ENCODE results near the gene BIRC3.
"Not testable (repeated sequence)": the region's sequence is repeated elsewhere in the genome, so short reads cannot be mapped to it uniquely, and the experiment has no call there.

BIRC3 gene

GRCh38 chr11:102296757-102297156, 20.5 kb upstream of the BIRC3 start:
- DNase-seq, result not testable (repeated sequence)

DNA sequence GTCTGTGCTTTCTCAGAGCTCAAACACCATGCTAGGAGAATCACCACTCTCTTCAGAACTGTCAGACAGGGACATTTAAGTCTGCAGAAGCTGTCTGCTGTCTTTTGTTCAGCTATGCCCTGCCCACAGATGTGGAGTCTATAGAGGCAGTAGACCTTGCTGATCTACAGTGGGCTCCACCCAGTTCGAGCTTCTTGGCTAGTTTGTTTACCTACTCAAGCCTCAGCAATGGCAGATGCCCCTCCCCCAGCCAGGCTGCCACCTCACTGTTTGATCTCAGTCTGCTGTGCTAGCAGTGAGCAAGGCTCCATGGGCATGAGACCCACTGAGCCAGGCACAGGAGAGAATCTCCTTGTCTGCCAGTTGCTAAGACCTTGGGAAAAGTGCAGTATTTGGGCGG, 16.4 kb upstream of the BIRC3 start:
- peak; percentile 24 to 71 (median 52) for DNase-seq

DNA sequence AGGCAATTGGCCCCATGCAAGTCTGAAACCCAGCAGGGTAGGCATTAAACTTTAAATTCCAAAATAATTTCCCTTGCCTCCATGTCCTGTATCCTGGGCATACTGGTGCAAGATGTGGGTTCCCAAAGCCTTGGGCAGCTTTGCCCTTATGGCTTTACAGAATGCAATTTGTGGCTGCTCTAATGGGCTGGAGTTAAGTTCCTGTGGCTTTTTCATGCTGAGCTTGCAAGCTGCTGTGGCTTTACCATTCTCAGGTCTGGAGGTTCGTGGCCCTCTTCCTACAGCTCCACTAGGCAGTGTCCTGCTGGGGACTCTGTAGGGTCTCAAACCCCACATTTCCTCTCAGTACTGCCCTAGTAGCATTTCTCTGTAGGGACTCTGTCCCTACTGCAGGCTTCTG, 15.0 kb upstream of the BIRC3 start:
- no peak for DNase-seq

- DNase-seq, result no peak
These were observed 12.6 kb upstream of the BIRC3 start for GRCh38 chr11:102304686-102305085.

DNA sequence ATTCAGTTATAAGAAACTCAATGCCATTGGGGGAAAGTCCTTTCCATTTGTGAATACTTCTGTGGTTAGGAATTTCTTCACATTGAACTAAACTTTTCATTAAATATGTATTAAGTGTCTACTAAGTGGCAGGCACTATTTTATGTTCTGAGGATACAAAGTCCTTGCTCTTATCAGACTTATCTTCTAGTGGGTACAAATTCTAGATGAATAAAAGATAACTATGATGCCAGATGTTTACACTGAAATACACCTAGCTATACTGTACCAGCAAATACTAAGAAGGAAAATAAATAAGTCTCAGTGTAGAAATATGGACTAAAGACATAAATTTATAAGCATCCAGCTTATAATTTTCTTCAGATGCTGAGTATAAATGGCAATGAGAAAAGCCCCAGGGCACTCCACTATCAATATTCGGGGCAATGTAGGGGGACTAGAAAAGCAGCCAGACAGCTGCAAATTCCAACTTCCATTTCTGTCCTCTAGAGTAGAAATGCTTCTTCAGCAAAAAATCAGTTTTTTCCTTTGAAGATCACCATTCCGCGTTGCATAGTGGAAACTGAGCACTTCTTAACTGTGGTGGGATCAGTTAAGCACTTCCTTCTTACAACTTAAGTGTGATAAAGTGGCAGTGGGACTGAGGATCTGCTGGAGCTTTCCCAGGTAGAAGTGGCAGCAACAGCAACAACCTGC, 11.8 kb upstream of the BIRC3 start:
- no peak for DNase-seq

DNA sequence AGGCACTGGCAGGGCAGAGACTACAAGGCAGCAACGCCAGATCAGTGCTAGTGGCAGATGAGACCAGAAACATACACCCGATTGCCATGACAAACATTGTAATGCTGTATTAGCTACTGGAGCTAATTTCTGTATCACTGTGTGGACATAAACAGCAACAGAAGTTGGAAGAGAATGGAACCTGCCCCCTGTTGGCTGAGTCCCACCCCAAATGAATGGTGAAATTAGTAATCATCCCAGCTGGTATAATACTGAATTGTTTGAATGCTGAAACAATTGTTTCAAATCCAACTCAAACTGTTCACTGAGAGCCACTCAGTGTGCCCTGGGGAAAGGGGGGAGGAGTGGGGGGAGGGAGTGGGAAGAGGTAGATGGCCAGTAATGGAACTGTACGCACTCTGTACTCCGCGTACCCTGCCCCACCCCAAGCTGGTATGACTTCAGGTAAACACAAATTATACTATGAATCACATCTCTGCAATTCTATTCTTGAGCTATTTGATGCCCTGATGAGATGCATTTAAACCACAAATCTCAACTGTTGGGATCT, 11.2 kb upstream of the BIRC3 start:
- DNase-seq, result peak in 1 of 6 experiments; percentile 39

- peak in 5 of 6 experiments; percentile 29 to 74 (median 71) for DNase-seq
These were observed 10.2 kb upstream of the BIRC3 start for GRCh38 chr11:102306817-102307726.

- no peak for DNase-seq
These were observed 9.6 kb upstream of the BIRC3 start for GRCh38 chr11:102307727-102308038.

DNA sequence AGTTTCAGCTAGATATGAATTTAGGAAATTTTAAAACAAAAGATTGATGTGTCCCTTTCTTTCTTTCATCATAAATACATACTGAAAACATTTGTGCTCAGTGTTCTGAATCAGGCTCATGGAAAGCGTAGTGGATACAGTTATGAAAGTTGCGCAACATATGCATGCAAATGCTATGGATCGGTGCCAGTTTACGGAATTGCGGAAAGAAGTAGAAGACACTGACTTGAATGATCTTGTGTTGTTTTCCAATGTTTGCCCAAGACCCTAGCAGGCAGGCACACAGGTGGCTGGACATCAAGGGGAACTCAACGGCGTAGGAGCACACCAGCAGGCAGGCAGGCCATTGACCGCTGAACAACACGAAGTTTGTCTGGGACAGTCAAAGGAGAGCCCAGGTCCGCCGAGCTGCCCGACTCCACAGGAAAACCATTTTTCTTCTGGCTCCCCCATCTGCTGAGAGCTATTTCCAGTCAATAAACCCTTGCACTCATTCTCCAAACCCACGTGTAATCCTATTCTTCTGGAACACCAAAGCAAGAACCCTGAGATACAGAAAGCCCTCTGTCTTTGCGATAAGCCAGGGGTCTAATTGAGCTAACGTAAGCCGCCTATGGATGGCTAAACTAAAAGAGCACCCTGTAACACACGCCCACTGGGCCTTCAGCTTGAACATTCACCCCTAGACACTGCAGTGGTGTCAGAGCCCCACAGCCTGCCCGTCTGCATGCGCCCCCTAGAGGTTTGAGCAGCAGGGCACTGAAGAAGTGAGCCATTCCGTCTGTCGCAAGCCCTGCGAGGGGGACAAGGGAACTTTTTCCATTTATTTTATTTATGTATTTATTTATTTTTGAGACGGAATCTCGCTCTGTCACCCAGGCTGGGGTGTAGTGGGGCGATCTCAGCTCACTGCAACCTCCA, 7.4 kb upstream of the BIRC3 start:
- DNase-seq, result no peak

DNA sequence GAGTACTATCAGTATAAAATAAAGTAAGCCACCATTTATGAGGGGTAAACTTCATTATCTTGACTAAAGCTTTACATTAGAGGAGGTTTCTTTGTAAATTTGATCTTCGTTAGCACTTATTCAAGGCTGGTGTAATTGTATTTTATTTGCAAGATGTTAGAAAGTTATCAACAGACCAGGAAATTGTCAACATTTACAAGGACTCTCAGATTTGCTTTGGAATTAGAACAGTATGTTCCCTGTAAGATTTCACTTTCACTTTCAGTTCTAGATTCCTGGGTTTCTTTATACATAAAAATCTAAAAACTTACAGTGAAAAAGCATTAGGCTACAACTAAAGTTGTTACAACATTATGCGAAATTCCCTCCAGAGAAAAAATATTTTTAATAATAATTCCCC, 4.6 kb upstream of the BIRC3 start:
- peak in 1 of 6 experiments; percentile 12 for DNase-seq

DNA sequence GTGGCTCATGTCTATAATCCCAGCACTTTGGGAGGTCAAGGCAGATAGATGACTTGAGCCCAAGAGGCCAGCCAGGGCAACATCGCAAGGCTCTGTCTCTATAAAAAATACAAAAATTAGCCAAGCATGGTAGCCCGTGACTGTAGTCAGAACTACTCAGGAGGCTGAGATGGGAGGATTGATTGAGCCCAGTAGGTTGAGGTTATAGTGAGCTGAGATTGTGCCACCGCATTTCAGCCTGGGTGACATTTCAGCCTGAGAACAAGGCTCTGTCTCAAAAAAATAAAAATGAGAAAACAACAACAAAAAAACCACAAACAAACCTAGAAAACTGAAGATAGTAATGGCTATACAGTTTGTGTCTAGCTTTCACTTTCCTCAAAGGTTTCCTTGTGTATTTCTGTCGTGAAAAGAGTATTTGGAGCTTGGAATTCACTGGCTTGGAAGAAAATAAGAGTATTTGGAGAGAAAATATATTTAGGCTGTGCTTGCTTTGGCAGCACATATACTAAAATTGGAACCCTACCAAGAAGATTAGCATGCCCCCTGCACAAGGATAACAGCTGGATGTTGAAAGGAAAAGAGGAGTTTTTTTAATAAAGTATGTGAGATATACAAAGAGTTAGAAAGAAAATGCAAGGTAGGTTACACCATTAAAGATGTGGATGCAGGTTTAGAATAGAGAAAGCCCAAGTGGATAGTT, 3.9 kb upstream of the BIRC3 start:
- no peak for DNase-seq

DNA sequence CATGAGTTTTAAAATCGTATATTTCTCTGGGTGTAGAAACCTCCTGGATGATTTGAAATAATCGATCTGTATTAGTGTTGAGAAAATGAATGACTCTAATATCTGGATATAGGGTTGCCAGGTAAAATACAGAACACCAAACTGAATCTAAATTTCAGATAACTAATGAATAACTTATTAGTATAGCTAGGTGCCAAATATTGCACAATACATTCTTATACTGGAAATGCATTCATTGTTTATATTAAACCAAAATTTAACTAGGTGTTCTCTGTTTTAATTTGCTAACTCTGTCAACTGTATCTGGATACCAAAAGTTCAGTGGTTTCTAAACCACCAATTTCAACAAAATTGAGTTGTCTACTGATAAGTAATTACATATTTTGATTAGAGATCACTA, 2.5 kb upstream of the BIRC3 start:
- no peak for DNase-seq

DNA sequence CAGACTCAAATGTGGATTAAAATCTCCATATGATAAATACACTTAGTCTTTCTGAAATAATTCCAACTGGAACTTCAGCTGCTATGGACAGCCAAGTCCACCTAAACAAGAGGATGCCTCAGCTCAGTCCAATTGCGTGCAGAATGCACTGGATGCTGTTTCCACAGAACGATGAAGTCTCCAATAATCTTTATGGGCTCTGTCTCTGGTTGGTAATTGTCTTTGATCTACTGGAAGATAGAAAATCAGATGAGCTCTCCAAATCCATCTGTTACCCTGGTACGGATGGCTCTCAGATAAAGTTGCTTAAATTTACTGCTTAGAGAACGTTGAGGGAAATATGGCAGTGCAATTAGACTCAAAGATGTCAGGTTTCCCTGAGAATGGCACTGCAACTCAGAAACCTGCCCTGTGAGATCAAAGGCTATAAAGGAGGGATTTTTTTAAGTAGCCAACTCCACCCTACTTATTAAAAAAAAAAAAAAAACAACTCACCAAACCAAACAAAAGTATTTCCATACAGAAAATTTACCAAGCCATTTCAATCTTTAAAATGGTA, 859 bp upstream of the BIRC3 start:
- DNase-seq, result peak in 1 of 6 experiments; percentile 29

DNA sequence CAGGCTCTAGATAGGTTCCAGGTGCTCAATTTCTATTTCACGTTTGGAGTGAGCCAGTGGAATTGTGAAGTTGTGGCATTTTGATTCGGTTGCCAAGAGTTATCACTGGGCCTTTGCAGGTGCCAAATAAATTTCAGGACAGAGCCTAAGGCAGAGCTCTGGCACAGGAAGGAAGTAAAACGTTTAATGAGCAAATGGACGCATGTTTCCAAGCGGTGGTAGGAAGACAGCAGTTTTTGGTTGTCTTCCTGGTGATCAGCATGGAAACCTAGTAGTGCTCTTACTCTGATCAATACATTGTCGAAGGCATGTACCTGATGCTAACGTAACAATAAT, 452 bp downstream of the BIRC3 start:
- DNase-seq, result no peak

DNA sequence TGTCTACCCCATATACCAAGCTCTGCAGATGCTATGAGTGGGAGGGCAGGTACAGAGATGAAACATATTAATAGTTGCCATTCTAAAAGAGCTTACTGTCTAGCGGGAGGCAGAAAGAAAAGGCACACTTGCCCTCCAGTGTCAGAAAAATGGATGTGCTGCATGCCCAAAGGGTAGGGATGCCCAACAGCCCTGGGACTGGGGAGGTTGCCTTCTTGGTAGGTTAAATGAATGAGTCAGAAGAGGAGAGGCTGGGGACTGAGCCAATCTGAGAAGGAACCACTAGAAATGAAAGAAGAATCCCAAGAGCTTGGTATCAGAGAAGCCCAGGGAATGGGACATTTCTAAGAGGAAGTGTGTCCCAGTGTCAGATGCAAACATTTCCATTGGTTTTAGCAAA, 1.2 kb downstream of the BIRC3 start:
- peak; percentile 17 to 54 (median 20) for DNase-seq

DNA sequence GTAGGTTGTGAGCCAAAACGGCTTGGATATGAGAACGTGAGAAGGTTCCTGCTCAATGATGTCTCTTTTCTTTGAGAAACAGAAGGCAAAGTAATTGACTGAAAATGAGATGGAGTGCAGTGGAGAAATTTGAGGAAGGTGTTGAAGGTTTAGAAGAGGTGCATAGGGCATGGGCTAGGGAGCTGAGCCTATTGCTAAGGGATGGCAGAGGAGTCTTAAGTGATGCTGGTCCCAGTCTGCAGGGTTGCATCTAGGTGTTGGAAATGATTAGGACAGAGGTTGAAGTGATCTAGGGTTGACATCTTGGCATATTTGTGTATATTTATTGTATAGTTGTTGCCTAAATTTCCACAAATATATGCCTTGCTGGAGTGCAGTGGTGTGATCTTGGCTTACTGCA, 2.3 kb downstream of the BIRC3 start:
- no peak for DNase-seq

DNA sequence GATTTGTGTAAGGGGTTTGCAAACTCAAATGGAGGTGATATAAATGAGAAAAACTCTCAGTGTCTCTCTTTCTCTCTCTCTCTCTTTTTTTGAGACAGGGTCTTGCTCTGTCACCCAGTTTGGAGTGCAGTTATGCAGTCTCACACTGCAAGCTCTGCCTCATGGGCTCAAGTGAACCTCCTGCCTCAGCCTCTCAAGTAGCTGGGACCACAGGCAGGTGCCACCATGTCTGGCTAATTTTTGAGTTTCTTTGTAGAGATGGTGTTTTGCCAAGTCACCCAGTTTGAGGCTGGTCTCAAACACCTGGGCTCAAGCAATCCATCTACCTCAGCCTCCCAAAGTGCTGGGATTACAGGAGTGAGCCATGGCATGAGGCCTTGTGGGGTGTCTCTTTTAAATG, 2.9 kb downstream of the BIRC3 start:
- DNase-seq, result no peak

GRCh38 chr11:102320679-102321078, 3.4 kb downstream of the BIRC3 start:
- DNase-seq, result no peak

DNA sequence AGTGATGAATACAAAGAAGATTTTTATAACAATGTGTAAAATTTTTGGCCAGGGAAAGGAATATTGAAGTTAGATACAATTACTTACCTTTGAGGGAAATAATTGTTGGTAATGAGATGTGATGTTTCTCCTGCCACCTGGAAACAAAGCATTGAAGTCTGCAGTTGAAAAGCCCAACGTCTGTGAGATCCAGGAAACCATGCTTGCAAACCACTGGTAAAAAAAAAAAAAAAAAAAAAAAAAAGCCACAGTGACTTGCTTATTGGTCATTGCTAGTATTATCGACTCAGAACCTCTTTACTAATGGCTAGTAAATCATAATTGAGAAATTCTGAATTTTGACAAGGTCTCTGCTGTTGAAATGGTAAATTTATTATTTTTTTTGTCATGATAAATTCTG, 5.3 kb downstream of the BIRC3 start:
- peak in 1 of 6 experiments; percentile 10 for DNase-seq

DNA sequence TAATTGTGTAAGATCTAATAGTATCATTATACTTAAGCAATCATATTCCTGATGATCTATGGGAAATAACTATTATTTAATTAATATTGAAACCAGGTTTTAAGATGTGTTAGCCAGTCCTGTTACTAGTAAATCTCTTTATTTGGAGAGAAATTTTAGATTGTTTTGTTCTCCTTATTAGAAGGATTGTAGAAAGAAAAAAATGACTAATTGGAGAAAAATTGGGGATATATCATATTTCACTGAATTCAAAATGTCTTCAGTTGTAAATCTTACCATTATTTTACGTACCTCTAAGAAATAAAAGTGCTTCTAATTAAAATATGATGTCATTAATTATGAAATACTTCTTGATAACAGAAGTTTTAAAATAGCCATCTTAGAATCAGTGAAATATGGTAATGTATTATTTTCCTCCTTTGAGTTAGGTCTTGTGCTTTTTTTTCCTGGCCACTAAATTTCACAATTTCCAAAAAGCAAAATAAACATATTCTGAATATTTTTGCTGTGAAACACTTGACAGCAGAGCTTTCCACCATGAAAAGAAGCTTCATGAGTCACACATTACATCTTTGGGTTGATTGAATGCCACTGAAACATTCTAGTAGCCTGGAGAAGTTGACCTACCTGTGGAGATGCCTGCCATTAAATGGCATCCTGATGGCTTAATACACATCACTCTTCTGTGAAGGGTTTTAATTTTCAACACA, 6.4 kb downstream of the BIRC3 start:
- DNase-seq, result no peak

DNA sequence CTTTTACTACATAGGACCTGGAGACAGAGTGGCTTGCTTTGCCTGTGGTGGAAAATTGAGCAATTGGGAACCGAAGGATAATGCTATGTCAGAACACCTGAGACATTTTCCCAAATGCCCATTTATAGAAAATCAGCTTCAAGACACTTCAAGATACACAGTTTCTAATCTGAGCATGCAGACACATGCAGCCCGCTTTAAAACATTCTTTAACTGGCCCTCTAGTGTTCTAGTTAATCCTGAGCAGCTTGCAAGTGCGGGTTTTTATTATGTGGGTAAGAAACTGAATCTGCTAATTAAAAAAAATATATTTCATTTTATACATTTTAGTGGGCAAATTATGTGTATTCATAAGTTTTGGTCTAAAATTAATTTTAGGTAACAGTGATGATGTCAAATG, 7.8 kb downstream of the BIRC3 start:
- peak in 1 of 6 experiments; percentile 10 for DNase-seq
